SK-N-SH (cell line): ENCODE results near the gene ABCB1.

ENCODE experiments used
- CTCF ChIP-seq: fragments of 200-600 bp; sonication (generic); IDR thresholded peaks from 2 replicates; pipeline ENCODE4 v1.6.1; 2017; ENCODE audit warnings: antibody characterized with exemption, mild to moderate bottlenecking, moderate library complexity
- EP300 ChIP-seq, 2 experiments: IDR thresholded peaks; 2 replicates each; pipeline versions ENCODE4 v1.4.0 to v1.6.1; 2012; ENCODE audit warnings: borderline replicate concordance in 1 of 2, low read depth in 1 of 2, low read length in 1 of 2
- FOSL2 ChIP-seq: IDR thresholded peaks from 2 replicates; pipeline ENCODE4 v1.4.0; 2012; ENCODE audit warnings: low read depth, mild to moderate bottlenecking, moderate library complexity, borderline replicate concordance
- GABPA ChIP-seq: IDR thresholded peaks from 2 replicates; pipeline ENCODE4 v1.4.0; 2012; ENCODE audit warnings: low read depth, mild to moderate bottlenecking
- MAX ChIP-seq: IDR thresholded peaks from 2 replicates; pipeline ENCODE4 v1.4.0; 2012; ENCODE audit warnings: low read depth
- MXI1 ChIP-seq: IDR thresholded peaks from 2 replicates; pipeline ENCODE4 v1.6.1; 2012; ENCODE audit warnings: mild to moderate bottlenecking, low read depth, low read length, improper control_type of control experiment
- NFIC ChIP-seq: IDR thresholded peaks from 2 replicates; pipeline ENCODE4 v1.4.0; 2012; ENCODE audit warnings: borderline replicate concordance
- POLR2AphosphoS5 ChIP-seq: IDR thresholded peaks from 2 replicates; pipeline ENCODE4 v1.6.1; 2012; ENCODE audit warnings: low read depth, low read length
- RAD21 ChIP-seq: IDR thresholded peaks from 2 replicates; pipeline ENCODE4 v1.6.1; 2012; ENCODE audit warnings: mild to moderate bottlenecking, low read length
- SIN3A ChIP-seq: IDR thresholded peaks from 2 replicates; pipeline ENCODE4 v1.6.1; 2012; ENCODE audit warnings: low read depth, mild to moderate bottlenecking, low read length, moderate library complexity, borderline replicate concordance
- TEAD4 ChIP-seq: IDR thresholded peaks from 2 replicates; pipeline ENCODE4 v1.4.0; 2012; ENCODE audit warnings: mild to moderate bottlenecking, borderline replicate concordance; ENCODE audit not compliant: insufficient read depth
- ZBTB33 ChIP-seq: IDR thresholded peaks from 2 replicates; pipeline ENCODE4 v1.4.0; 2012; ENCODE audit warnings: low read depth, borderline replicate concordance
- TF ChIP-seq, protein P1 (sequence below): IDR thresholded peaks from 2 replicates; pipeline ENCODE4 v1.6.1; 2012; ENCODE audit warnings: mild to moderate bottlenecking, low read depth, low read length, moderate library complexity

GRCh38 chr7:87570178-87570577, 30.5 kb downstream of the ABCB1 start:
- TF ChIP-seq CTCF (no peak), NFIC (no peak), FOSL2 (no peak), RAD21 (no peak), MXI1 (no peak), POLR2AphosphoS5 (no peak), EP300 (IDR thresholded peaks at IDR 0.05; ENCODE audit: borderline replicate concordance in 1 of 2, low read depth in 1 of 2, low read length in 1 of 2) (no peak), GABPA (no peak), ZBTB33 (no peak), MAX (no peak), SIN3A (no peak), TEAD4 (no peak)
- TF ChIP-seq, protein P1, sequence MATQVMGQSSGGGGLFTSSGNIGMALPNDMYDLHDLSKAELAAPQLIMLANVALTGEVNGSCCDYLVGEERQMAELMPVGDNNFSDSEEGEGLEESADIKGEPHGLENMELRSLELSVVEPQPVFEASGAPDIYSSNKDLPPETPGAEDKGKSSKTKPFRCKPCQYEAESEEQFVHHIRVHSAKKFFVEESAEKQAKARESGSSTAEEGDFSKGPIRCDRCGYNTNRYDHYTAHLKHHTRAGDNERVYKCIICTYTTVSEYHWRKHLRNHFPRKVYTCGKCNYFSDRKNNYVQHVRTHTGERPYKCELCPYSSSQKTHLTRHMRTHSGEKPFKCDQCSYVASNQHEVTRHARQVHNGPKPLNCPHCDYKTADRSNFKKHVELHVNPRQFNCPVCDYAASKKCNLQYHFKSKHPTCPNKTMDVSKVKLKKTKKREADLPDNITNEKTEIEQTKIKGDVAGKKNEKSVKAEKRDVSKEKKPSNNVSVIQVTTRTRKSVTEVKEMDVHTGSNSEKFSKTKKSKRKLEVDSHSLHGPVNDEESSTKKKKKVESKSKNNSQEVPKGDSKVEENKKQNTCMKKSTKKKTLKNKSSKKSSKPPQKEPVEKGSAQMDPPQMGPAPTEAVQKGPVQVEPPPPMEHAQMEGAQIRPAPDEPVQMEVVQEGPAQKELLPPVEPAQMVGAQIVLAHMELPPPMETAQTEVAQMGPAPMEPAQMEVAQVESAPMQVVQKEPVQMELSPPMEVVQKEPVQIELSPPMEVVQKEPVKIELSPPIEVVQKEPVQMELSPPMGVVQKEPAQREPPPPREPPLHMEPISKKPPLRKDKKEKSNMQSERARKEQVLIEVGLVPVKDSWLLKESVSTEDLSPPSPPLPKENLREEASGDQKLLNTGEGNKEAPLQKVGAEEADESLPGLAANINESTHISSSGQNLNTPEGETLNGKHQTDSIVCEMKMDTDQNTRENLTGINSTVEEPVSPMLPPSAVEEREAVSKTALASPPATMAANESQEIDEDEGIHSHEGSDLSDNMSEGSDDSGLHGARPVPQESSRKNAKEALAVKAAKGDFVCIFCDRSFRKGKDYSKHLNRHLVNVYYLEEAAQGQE, result no peak
